ENCODE measurements around the gene PHF11.

The PHF11 gene

DNA sequence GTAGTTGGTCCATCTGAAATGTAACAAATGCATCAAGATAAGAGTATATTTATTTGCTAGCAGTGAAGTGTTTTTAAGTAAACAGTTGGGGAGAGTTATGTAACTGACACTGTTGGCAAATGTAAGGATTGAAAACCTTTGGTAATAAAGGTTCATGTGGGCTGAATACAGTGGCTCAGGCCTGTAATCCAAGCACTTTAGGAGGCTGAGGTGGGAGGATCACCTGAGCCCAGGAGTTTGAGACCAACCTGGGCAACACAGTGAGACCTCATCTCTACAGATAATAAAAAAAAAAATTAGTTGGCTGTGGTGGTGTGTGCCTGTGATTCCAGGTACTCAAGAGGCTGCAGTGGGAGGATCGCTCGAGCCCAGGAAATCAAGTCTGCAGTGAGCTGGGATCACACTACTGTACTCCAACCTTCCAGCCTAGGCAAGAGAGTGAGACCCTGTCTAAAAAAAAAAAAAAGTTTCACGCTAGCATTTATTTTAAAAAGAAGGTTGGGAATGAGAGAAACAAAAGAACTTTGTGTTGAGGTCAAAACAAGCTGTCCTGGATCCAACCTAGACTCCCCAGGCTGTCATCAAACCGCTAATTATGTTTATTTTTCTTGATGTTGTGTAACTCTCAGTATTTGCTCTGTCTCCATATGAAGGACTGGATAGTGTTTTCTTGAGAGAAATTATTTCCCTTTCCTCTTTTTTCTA, 31.0 kb upstream of the PHF11 start:
- peaks cover 99% of the 10 kb centered on the region for H3K36me3 ChIP-seq (ENCODE audit: insufficient read depth, low read length)
- H4K20me1 ChIP-seq (ENCODE audit: insufficient read depth, low read length) = no peaks in the 10 kb centered on the region
- H2AFZ ChIP-seq (ENCODE audit: low read length) = no peak overlapping the region
- H3K4me1 ChIP-seq (ENCODE audit: insufficient read depth, low read length, severe bottlenecking) = no peaks in the 10 kb centered on the region
- H3K9me3 ChIP-seq (ENCODE audit: low read length) = peaks cover 14% of the 10 kb centered on the region; the same call in 1 of the 2 replicates
- no peaks in the 10 kb centered on the region for H3K27me3 ChIP-seq (ENCODE audit: insufficient read depth, low read length)
- H3K4me3 ChIP-seq (ENCODE audit: low read depth, low read length, poor library complexity, severe bottlenecking) = no peak overlapping the region
- no peak overlapping the region for H3K4me2 ChIP-seq (ENCODE audit: low read length)
- no peak overlapping the region for H3K9ac ChIP-seq (ENCODE audit: low read length)
- no peak overlapping the region for H3K27ac ChIP-seq (ENCODE audit: low read depth, low read length, poor library complexity, severe bottlenecking)
- H3F3A ChIP-seq (ENCODE audit: insufficient read depth, low read length) = no peaks in the 10 kb centered on the region
- TF ChIP-seq EZH2 (IDR thresholded peaks at IDR 0.05; ENCODE audit: borderline replicate concordance, low read length) = no peak
- TF ChIP-seq, protein P1, sequence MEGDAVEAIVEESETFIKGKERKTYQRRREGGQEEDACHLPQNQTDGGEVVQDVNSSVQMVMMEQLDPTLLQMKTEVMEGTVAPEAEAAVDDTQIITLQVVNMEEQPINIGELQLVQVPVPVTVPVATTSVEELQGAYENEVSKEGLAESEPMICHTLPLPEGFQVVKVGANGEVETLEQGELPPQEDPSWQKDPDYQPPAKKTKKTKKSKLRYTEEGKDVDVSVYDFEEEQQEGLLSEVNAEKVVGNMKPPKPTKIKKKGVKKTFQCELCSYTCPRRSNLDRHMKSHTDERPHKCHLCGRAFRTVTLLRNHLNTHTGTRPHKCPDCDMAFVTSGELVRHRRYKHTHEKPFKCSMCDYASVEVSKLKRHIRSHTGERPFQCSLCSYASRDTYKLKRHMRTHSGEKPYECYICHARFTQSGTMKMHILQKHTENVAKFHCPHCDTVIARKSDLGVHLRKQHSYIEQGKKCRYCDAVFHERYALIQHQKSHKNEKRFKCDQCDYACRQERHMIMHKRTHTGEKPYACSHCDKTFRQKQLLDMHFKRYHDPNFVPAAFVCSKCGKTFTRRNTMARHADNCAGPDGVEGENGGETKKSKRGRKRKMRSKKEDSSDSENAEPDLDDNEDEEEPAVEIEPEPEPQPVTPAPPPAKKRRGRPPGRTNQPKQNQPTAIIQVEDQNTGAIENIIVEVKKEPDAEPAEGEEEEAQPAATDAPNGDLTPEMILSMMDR (IDR thresholded peaks at IDR 0.05; ENCODE audit: low read length) = no peak
- no peaks in the 10 kb centered on the region for H3K79me2 ChIP-seq (ENCODE audit: insufficient read depth, low read length)
- H3K9me2 ChIP-seq (ENCODE audit: low read depth, low read length) = no peaks in the 10 kb centered on the region

DNA sequence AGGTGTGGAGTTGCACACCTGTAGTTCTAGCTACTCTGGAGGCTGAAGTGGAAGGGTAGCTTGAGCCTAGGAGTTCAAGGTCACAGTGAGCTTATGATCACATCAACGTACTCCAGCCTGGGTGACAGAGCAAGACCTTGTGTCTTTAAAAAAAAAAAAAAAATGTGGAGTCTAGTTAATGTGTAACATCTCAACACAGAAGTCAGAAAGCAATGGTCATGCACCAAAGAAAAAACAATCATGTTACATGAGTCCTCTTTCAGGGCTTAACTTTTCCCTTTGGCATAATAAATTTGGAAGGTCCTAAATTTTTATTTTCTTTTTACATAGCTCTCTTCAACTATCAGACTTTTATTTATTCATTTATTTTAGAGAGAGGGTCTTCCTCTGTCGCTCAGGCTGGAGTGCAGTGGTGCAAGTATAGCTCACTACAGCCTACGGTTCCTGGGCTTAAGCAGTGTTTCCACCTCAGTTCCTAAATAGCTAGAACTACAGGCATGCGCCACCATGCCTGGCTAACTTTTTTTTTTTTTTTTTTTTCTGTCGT, 29.4 kb upstream of the PHF11 start:
- no peaks in the 10 kb centered on the region for H3F3A ChIP-seq (ENCODE audit: insufficient read depth, low read length)
- no peak overlapping the region for H3K9ac ChIP-seq (ENCODE audit: low read length)
- no peak overlapping the region for H3K4me2 ChIP-seq (ENCODE audit: low read length)
- no peaks in the 10 kb centered on the region for H4K20me1 ChIP-seq (ENCODE audit: insufficient read depth, low read length)
- no peak for TF ChIP-seq EZH2 (IDR thresholded peaks at IDR 0.05; ENCODE audit: borderline replicate concordance, low read length)
- H3K27me3 ChIP-seq (ENCODE audit: insufficient read depth, low read length) = no peaks in the 10 kb centered on the region
- H3K4me3 ChIP-seq (ENCODE audit: low read depth, low read length, poor library complexity, severe bottlenecking) = no peak overlapping the region
- H3K79me2 ChIP-seq (ENCODE audit: insufficient read depth, low read length) = no peaks in the 10 kb centered on the region
- H3K27ac ChIP-seq (ENCODE audit: low read depth, low read length, poor library complexity, severe bottlenecking) = no peak overlapping the region
- H3K4me1 ChIP-seq (ENCODE audit: insufficient read depth, low read length, severe bottlenecking) = no peaks in the 10 kb centered on the region
- H3K9me3 ChIP-seq (ENCODE audit: low read length) = peaks cover 14% of the 10 kb centered on the region; the same call in 1 of the 2 replicates
- peaks cover 98% of the 10 kb centered on the region for H3K36me3 ChIP-seq (ENCODE audit: insufficient read depth, low read length)
- H2AFZ ChIP-seq (ENCODE audit: low read length) = no peak overlapping the region
- H3K9me2 ChIP-seq (ENCODE audit: low read depth, low read length) = no peaks in the 10 kb centered on the region

DNA sequence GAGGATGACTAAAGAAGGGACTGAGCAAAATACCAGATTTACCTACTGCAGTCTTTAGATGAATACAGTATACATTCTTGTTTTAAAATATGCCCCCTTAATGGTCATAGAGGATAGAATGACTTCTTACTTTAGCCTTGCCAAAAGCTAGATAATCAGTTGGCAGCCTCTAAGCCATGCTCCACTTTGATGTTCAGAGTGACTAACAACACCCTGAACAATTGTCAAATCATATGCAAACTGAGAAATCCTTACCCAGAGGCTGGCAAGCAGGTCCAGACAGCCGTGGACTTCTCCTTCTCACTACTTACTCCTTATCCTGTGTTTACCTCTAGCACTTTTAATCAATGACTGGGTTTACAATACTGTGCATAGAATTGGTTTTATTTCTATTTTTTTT, 23.6 kb upstream of the PHF11 start:
- Histone ChIP-seq H4K20me1 (ENCODE audit: insufficient read depth, low read length) (no peaks in the 10 kb centered on the region), H3K4me2 (ENCODE audit: low read length) (no peak overlapping the region), H3K79me2 (ENCODE audit: insufficient read depth, low read length) (no peaks in the 10 kb centered on the region), H3K9ac (ENCODE audit: low read length) (no peak overlapping the region), H2AFZ (ENCODE audit: low read length) (no peak overlapping the region), H3K9me2 (ENCODE audit: low read depth, low read length) (no peaks in the 10 kb centered on the region), H3K9me3 (ENCODE audit: low read length) (no peaks in the 10 kb centered on the region), H3K36me3 (ENCODE audit: insufficient read depth, low read length) (peaks cover 97% of the 10 kb centered on the region), H3F3A (ENCODE audit: insufficient read depth, low read length) (no peaks in the 10 kb centered on the region), H3K27me3 (ENCODE audit: insufficient read depth, low read length) (no peaks in the 10 kb centered on the region), H3K4me1 (ENCODE audit: insufficient read depth, low read length, severe bottlenecking) (no peaks in the 10 kb centered on the region), H3K27ac (ENCODE audit: low read depth, low read length, poor library complexity, severe bottlenecking) (no peak overlapping the region), H3K4me3 (ENCODE audit: low read depth, low read length, poor library complexity, severe bottlenecking) (no peak overlapping the region)
- TF ChIP-seq, protein P1 (IDR thresholded peaks at IDR 0.05; ENCODE audit: low read length) = no peak
- no peak for TF ChIP-seq EZH2 (IDR thresholded peaks at IDR 0.05; ENCODE audit: borderline replicate concordance, low read length)
